GM12878 (cell line): ENCODE data around the gene EML3. TPM values are rescaled to one million over a fixed set of nuclear protein-coding genes. Genes with fewer than 3 reads are reported as not detected.

Source experiments
- ASH2L ChIP-seq: fragments of 300-600, 200-600 bp; sonication (generic); IDR thresholded peaks from 2 replicates; pipeline ENCODE4 v1.6.1; 2017; ENCODE audit warnings: low read depth, mild to moderate bottlenecking, borderline replicate concordance
- BACH1 ChIP-seq: fragments of 450-650 bp; IDR thresholded peaks from 2 replicates; pipeline ENCODE4 v1.6.1; 2017; ENCODE audit warnings: mild to moderate bottlenecking, borderline replicate concordance
- CREB1 ChIP-seq: IDR thresholded peaks from 2 replicates; pipeline ENCODE4 v1.6.1; 2012; ENCODE audit warnings: low read depth, mild to moderate bottlenecking, inconsistent platforms
- EP300 ChIP-seq, 2 experiments: fragments of 150-350 bp in 1 of 2; IDR thresholded peaks; 2 replicates each; pipeline ENCODE4 v1.6.1; 2011 to 2012; ENCODE audit warnings: low read depth in 2 of 2, low read length in 2 of 2, borderline replicate concordance in 1 of 2, improper control_type of control experiment in 1 of 2, inconsistent platforms in 1 of 2; ENCODE audit not compliant: control insufficient read depth in 1 of 2
- GATAD2B ChIP-seq: fragments of 450-650 bp; conservative IDR thresholded peaks from 2 replicates; pipeline ENCODE4 v1.6.1; 2017; ENCODE audit warnings: low read depth, mild to moderate bottlenecking, moderate library complexity
- HDGF ChIP-seq: fragments of 450-650 bp; IDR thresholded peaks from 2 replicates; pipeline ENCODE4 v1.6.1; 2016; ENCODE audit warnings: antibody characterized with exemption
- IKZF2 ChIP-seq, 2 experiments: fragments of 450-650 bp; IDR thresholded peaks; 2 replicates each; pipeline ENCODE4 v1.6.1; 2017; ENCODE audit warnings: mild to moderate bottlenecking in 2 of 2, moderate library complexity in 2 of 2
- JUND ChIP-seq: IDR thresholded peaks from 2 replicates; pipeline ENCODE4 v1.6.1; 2012; ENCODE audit warnings: low read depth, mild to moderate bottlenecking, low read length, improper control_type of control experiment, moderate library complexity
- LARP7 ChIP-seq: fragments of 450-650 bp; IDR thresholded peaks from 2 replicates; pipeline ENCODE4 v1.6.1; 2017; ENCODE audit warnings: mild to moderate bottlenecking
- MTA2 ChIP-seq: fragments of 450-650 bp; IDR thresholded peaks from 2 replicates; pipeline ENCODE4 v1.6.1; 2016; ENCODE audit warnings: low read depth, mild to moderate bottlenecking, moderate library complexity
- MYC ChIP-seq: IDR thresholded peaks from 2 replicates; pipeline ENCODE4 v1.6.1; 2011; ENCODE audit warnings: mild to moderate bottlenecking, low read length, moderate library complexity, inconsistent platforms; ENCODE audit not compliant: insufficient read depth, insufficient replicate concordance, insufficient read length, severe bottlenecking
- NBN ChIP-seq: fragments of 450-650 bp; IDR thresholded peaks from 2 replicates; pipeline ENCODE4 v1.6.1; 2016
- NFYA ChIP-seq: IDR thresholded peaks from 2 replicates; pipeline ENCODE4 v1.6.1; 2011; ENCODE audit warnings: low read depth, mild to moderate bottlenecking, low read length, improper control_type of control experiment, borderline replicate concordance
- NFYB ChIP-seq: IDR thresholded peaks from 2 replicates; pipeline ENCODE4 v1.6.1; 2011; ENCODE audit warnings: low read depth, mild to moderate bottlenecking, low read length, improper control_type of control experiment, moderate library complexity; ENCODE audit not compliant: insufficient read depth
- NR2F1 ChIP-seq: fragments of 450-650 bp; conservative IDR thresholded peaks from 2 replicates; pipeline ENCODE4 v1.6.1; 2017; ENCODE audit warnings: mild to moderate bottlenecking
- NRF1 ChIP-seq: conservative IDR thresholded peaks from 2 replicates; pipeline ENCODE4 v1.6.1; 2011; ENCODE audit warnings: mild to moderate bottlenecking, low read depth, low read length, improper control_type of control experiment
- PAX8 ChIP-seq: fragments of 450-650 bp; IDR thresholded peaks from 2 replicates; pipeline ENCODE4 v1.6.1; 2017; ENCODE audit warnings: mild to moderate bottlenecking, moderate library complexity
- PML ChIP-seq: IDR thresholded peaks from 2 replicates; pipeline ENCODE4 v1.6.1; 2012; ENCODE audit warnings: low read length, inconsistent platforms
- POLR2A ChIP-seq: IDR thresholded peaks from 2 replicates; pipeline ENCODE4 v1.6.1; 2011; ENCODE audit warnings: low read depth, mild to moderate bottlenecking, low read length
- RELB ChIP-seq: fragments of 450-650 bp; IDR thresholded peaks from 2 replicates; pipeline ENCODE4 v1.6.1; 2017; ENCODE audit warnings: low read depth, mild to moderate bottlenecking, moderate library complexity
- RFX5 ChIP-seq: IDR thresholded peaks from 2 replicates; pipeline ENCODE4 v1.6.1; 2011; ENCODE audit warnings: low read depth, low read length, improper control_type of control experiment
- RUNX3 ChIP-seq: IDR thresholded peaks from 2 replicates; pipeline ENCODE4 v1.6.1; 2012; ENCODE audit warnings: low read length, inconsistent platforms
- SREBF1 ChIP-seq: IDR thresholded peaks from 2 replicates; pipeline ENCODE4 v1.6.1; 2012; ENCODE audit warnings: mild to moderate bottlenecking, low read length
- STAT1 ChIP-seq: fragments of 450-650 bp; conservative IDR thresholded peaks from 2 replicates; pipeline ENCODE4 v1.6.1; 2014; ENCODE audit warnings: antibody characterized with exemption, mild to moderate bottlenecking
- ZZZ3 ChIP-seq: IDR thresholded peaks from 2 replicates; pipeline ENCODE4 v1.6.1; 2011; ENCODE audit warnings: low read depth; ENCODE audit not compliant: control insufficient read depth, insufficient read length
- polyA plus RNA-seq, 11 experiments: library from polyadenylated mRNA; depleted of rRNA in 4 of 11; unstranded in 6 of 11; stranded (reverse) in 5 of 11; fragments of >200 nt; fragmentation: Nextera tagmentation in 4 of 11; fragmentation: Illumina TruSeq in 1 of 11; extraction: Ambion mirVana in 4 of 11; extraction: Trizol in 1 of 11; gene quantifications; 1 replicate in 1 of 11; 2 replicates in 10 of 11; pipeline versions ENCODE4 v1.2.1 to v1.2.3, GENCODE V29; 2011 to 2016; ENCODE audit warnings: inconsistent platforms in 2 of 11, missing spikeins in 2 of 11, low read depth in 1 of 11
- total RNA-seq, 4 experiments: library from RNA; depleted of rRNA in 3 of 4; stranded (reverse); fragments of >200 nt in 3 of 4; fragmentation: Illumina TruSeq in 1 of 4; extraction: Trizol in 1 of 4; gene quantifications; 2 replicates each; pipeline versions ENCODE4 v1.2.1 to v1.2.3, GENCODE V29; 2013 to 2021
- TF ChIP-seq, protein P1 (sequence below): IDR thresholded peaks from 2 replicates; pipeline ENCODE4 v1.6.1; 2012; ENCODE audit warnings: low read depth, low read length, improper control_type of control experiment
- TF ChIP-seq, protein P2 (sequence below): IDR thresholded peaks from 2 replicates; pipeline ENCODE4 v1.6.1; 2011; ENCODE audit warnings: borderline replicate concordance, low read depth, mild to moderate bottlenecking, moderate library complexity, low read length; ENCODE audit not compliant: insufficient read depth, poor library complexity, severe bottlenecking

EML3 gene
- total and polyA plus RNA-seq, 10 of the 15 experiments (the other 5 are each of a cell fraction or from before 2014, with no cell fraction given): 0.58 to 82.5 (median 24.8) TPM

- TF ChIP-seq CREB1: peak; percentile 64; the same call in 1 of the 2 replicates
- TF ChIP-seq PML: no peak
- TF ChIP-seq PAX8: no peak
- TF ChIP-seq POLR2A: peak; percentile 66; the same call in 1 of the 2 replicates
- TF ChIP-seq EP300 (IDR thresholded peaks at IDR 0.05; ENCODE audit: borderline replicate concordance in 1 of 2, control insufficient read depth in 1 of 2, low read depth in 2 of 2, low read length in 2 of 2): peak in 1 of 2 experiments; percentile 11; a peak in 1 of 4 replicates
- 0 out of 2 replicates have a peak, but pooled peaks have one; percentile 27 for TF ChIP-seq MTA2
- TF ChIP-seq, protein P1, sequence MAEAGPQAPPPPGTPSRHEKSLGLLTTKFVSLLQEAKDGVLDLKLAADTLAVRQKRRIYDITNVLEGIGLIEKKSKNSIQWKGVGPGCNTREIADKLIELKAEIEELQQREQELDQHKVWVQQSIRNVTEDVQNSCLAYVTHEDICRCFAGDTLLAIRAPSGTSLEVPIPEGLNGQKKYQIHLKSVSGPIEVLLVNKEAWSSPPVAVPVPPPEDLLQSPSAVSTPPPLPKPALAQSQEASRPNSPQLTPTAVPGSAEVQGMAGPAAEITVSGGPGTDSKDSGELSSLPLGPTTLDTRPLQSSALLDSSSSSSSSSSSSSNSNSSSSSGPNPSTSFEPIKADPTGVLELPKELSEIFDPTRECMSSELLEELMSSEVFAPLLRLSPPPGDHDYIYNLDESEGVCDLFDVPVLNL: no peak
- peak; percentile 18; the same call in 1 of the 2 replicates for TF ChIP-seq RELB
- 0 out of 2 replicates have a peak, but pooled peaks have one; percentile 8 for TF ChIP-seq NR2F1
- TF ChIP-seq, protein P2, sequence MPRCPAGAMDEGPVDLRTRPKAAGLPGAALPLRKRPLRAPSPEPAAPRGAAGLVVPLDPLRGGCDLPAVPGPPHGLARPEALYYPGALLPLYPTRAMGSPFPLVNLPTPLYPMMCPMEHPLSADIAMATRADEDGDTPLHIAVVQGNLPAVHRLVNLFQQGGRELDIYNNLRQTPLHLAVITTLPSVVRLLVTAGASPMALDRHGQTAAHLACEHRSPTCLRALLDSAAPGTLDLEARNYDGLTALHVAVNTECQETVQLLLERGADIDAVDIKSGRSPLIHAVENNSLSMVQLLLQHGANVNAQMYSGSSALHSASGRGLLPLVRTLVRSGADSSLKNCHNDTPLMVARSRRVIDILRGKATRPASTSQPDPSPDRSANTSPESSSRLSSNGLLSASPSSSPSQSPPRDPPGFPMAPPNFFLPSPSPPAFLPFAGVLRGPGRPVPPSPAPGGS: no peak
- peak; percentile 62 for TF ChIP-seq NBN
- TF ChIP-seq MYC: peak; percentile 79
- peak; percentile 62 for TF ChIP-seq RUNX3
- peak; percentile 61; the same call in 1 of the 2 replicates for TF ChIP-seq NFYB
- TF ChIP-seq IKZF2 (IDR thresholded peaks at IDR 0.05): peak; percentile 79 to 83; a peak in 3 of 4 replicates
- TF ChIP-seq HDGF: 0 out of 2 replicates have a peak, but pooled peaks have one; percentile 60
- no peak for TF ChIP-seq BACH1
- no peak for TF ChIP-seq NRF1
- TF ChIP-seq ASH2L: no peak
- TF ChIP-seq STAT1: no peak
- peak; percentile 67; the same call in 1 of the 2 replicates for TF ChIP-seq GATAD2B
- TF ChIP-seq ZZZ3: no peak
- TF ChIP-seq RFX5: peak; percentile 95
- TF ChIP-seq NFYA: no peak
- peak; percentile 16; the same call in 1 of the 2 replicates for TF ChIP-seq LARP7
- TF ChIP-seq SREBF1: no peak
- peak; percentile 64; the same call in 1 of the 2 replicates for TF ChIP-seq JUND
Observed at GRCh38 chr11:62556108-62556874, 56.3 kb downstream of the EML3 start (continued).
